ENCODE results near the gene HJURP. TPM values are rescaled to one million over a fixed set of nuclear protein-coding genes. Genes with fewer than 3 reads are reported as not detected.

The HJURP gene
- total RNA-seq, 4 donors from 2014 or later, result under 0.01 to 0.23 (median 0.19) TPM; not detected in 1

- H3K9me3 ChIP-seq, result no peaks in the 10 kb centered on the region
- intact Hi-C loops (cut with DNase I), result no loop called here
- no peak overlapping the region for H3K4me3 ChIP-seq
- DNase-seq (ENCODE audit: extremely low spot score), result no peak
- peaks cover 0 to 5% (median 4%) of the 10 kb centered on the region in 4 donors for H3K4me1 ChIP-seq
- H3K36me3 ChIP-seq, result no peaks in the 10 kb centered on the region
- no peak for TF ChIP-seq EP300 (IDR thresholded peaks at IDR 0.05)
- TF ChIP-seq POLR2A (IDR thresholded peaks at IDR 0.05; ENCODE audit: low read depth), result no peak
- TF ChIP-seq, protein P1, sequence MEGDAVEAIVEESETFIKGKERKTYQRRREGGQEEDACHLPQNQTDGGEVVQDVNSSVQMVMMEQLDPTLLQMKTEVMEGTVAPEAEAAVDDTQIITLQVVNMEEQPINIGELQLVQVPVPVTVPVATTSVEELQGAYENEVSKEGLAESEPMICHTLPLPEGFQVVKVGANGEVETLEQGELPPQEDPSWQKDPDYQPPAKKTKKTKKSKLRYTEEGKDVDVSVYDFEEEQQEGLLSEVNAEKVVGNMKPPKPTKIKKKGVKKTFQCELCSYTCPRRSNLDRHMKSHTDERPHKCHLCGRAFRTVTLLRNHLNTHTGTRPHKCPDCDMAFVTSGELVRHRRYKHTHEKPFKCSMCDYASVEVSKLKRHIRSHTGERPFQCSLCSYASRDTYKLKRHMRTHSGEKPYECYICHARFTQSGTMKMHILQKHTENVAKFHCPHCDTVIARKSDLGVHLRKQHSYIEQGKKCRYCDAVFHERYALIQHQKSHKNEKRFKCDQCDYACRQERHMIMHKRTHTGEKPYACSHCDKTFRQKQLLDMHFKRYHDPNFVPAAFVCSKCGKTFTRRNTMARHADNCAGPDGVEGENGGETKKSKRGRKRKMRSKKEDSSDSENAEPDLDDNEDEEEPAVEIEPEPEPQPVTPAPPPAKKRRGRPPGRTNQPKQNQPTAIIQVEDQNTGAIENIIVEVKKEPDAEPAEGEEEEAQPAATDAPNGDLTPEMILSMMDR (IDR thresholded peaks at IDR 0.05), result no peak
- no peak for TF ChIP-seq POLR2AphosphoS5 (IDR thresholded peaks at IDR 0.05)
- H3K27me3 ChIP-seq, result no peaks in the 10 kb centered on the region
- WGBS, result 90% methylated on average over 9 of the region's 9 CpGs
- H3K27ac ChIP-seq (replicated peaks in 1 of 4), result no peak overlapping the region
These were observed 16.6 kb downstream of the HJURP start for GRCh38 chr2:233837694-233838229.

GRCh38 chr2:233836359-233836758 is 18.0 kb downstream of the HJURP start:
- WGBS, result 96% methylated on average over 7 of the region's 7 CpGs
- Histone ChIP-seq H3K4me1 (peaks cover 0 to 10% (median 8%) of the 10 kb centered on the region in 4 donors), H3K27me3 (no peaks in the 10 kb centered on the region), H3K27ac (replicated peaks in 1 of 4) (no peak overlapping the region), H3K36me3 (no peaks in the 10 kb centered on the region), H3K9me3 (no peaks in the 10 kb centered on the region), H3K4me3 (no peak overlapping the region)
- intact Hi-C loops (cut with DNase I), result no loop called here
- DNase-seq (ENCODE audit: extremely low spot score), result no peak
- no peak for TF ChIP-seq EP300 (IDR thresholded peaks at IDR 0.05)
- TF ChIP-seq POLR2A (IDR thresholded peaks at IDR 0.05; ENCODE audit: low read depth), result no peak
- TF ChIP-seq POLR2AphosphoS5 (IDR thresholded peaks at IDR 0.05), result no peak
- TF ChIP-seq, protein P1 (IDR thresholded peaks at IDR 0.05), result no peak

GRCh38 chr2:233835230-233836186 is 18.8 kb downstream of the HJURP start:
- Histone ChIP-seq H3K27ac (replicated peaks in 1 of 4) (no peak overlapping the region), H3K36me3 (no peaks in the 10 kb centered on the region), H3K9me3 (no peaks in the 10 kb centered on the region), H3K27me3 (no peaks in the 10 kb centered on the region), H3K4me1 (peaks cover 0 to 10% (median 8%) of the 10 kb centered on the region in 4 donors), H3K4me3 (no peak overlapping the region)
- TF ChIP-seq POLR2A (IDR thresholded peaks at IDR 0.05; ENCODE audit: low read depth), result no peak
- TF ChIP-seq POLR2AphosphoS5 (IDR thresholded peaks at IDR 0.05), result no peak
- TF ChIP-seq, protein P1 (IDR thresholded peaks at IDR 0.05), result no peak
- no peak for TF ChIP-seq EP300 (IDR thresholded peaks at IDR 0.05)
- 97% methylated on average over 8 of the region's 14 CpGs for WGBS
- DNase-seq (ENCODE audit: extremely low spot score), result no peak
- intact Hi-C loops (cut with DNase I), result no loop called here

DNA sequence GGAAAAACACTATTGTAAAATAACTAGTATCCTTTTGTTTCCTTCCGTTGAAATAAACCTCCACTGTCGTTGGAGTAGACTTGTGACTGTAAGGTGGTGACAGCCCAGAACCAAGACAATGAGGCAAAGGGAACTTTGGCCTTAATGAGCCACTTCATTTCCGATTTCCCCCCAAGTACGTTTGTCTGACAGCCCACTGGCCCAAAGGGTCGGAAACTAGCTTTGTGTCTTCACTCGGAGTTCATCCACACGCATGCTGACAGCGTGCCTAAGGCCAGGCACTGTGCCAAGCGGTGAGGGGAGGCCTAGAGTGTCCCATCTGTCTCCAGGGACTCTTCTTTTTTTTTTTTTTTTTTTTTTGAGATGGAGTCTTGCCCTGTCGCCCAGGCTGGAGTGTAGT is 21.0 kb downstream of the HJURP start:
- Histone ChIP-seq H3K4me3 (no peak overlapping the region), H3K27me3 (peaks cover 0 to 6% (median 0%) of the 10 kb centered on the region in 4 donors), H3K9me3 (no peaks in the 10 kb centered on the region), H3K36me3 (no peaks in the 10 kb centered on the region), H3K4me1 (peaks cover 0 to 10% (median 8%) of the 10 kb centered on the region in 4 donors), H3K27ac (replicated peaks in 1 of 4) (no peak overlapping the region)
- TF ChIP-seq POLR2AphosphoS5 (IDR thresholded peaks at IDR 0.05) (no peak), POLR2A (IDR thresholded peaks at IDR 0.05; ENCODE audit: low read depth) (no peak), EP300 (IDR thresholded peaks at IDR 0.05) (no peak)
- TF ChIP-seq, protein P1 (IDR thresholded peaks at IDR 0.05), result no peak
- no peak for DNase-seq (ENCODE audit: extremely low spot score)
- 59% methylated on average over 10 of the region's 10 CpGs for WGBS
- intact Hi-C loops (cut with DNase I), result no loop called here

Data from esophagus muscularis mucosa (tissue), 4 donors.